DND-41 (cell line): Measurements from ENCODE around the gene SYNPO.

Source experiments
- ATAC-seq: fragments of 200-7000 bp; cut with Tn5 transposase; 3 replicates; pipeline ENCODE4 v1.9.1; 2021; ENCODE audit warnings: low read depth; ENCODE audit not compliant: insufficient read depth
- DNase-seq: peaks from one replicate; pipeline ENCODE4 v3.0.0-alpha.2; 2020
- H2AFZ ChIP-seq: 2 replicates; pipeline ENCODE4 v1.6.0; 2012; ENCODE audit warnings: low read depth, low read length
- H3K27ac ChIP-seq: 2 replicates; pipeline ENCODE4 v1.5.1; 2012; ENCODE audit warnings: low read length, inconsistent platforms
- H3K27me3 ChIP-seq: fragments of 200-600 bp; sonication (generic); 2 replicates; pipeline ENCODE4 v1.6.0; 2012; ENCODE audit warnings: low read length, mild to moderate bottlenecking, inconsistent platforms; ENCODE audit not compliant: insufficient read depth, poor library complexity
- H3K36me3 ChIP-seq: 2 replicates; pipeline ENCODE4 v1.5.1; 2012; ENCODE audit warnings: low read length, inconsistent platforms; ENCODE audit not compliant: insufficient read depth
- H3K4me1 ChIP-seq: 2 replicates; pipeline ENCODE4 v1.5.1; 2012; ENCODE audit warnings: mild to moderate bottlenecking, low read length; ENCODE audit not compliant: insufficient read depth
- H3K4me2 ChIP-seq: 2 replicates; pipeline ENCODE4 v1.6.0; 2012; ENCODE audit warnings: mild to moderate bottlenecking, moderate library complexity, low read length, inconsistent platforms; ENCODE audit not compliant: insufficient read depth
- H3K4me3 ChIP-seq, 2 experiments: fragments of 200-600 bp in 1 of 2; shearing (Covaris generic) in 1 of 2; 2 replicates each; pipeline ENCODE4 v1.5.1; 2012 to 2016; ENCODE audit warnings: inconsistent platforms in 2 of 2, low read length in 2 of 2, mild to moderate bottlenecking in 2 of 2, low read depth in 1 of 2, moderate library complexity in 1 of 2
- H3K79me2 ChIP-seq: 2 replicates; pipeline ENCODE4 v1.6.0; 2012; ENCODE audit warnings: low read length, inconsistent platforms; ENCODE audit not compliant: insufficient read depth
- H3K9ac ChIP-seq: 2 replicates; pipeline ENCODE4 v1.6.0; 2012; ENCODE audit warnings: low read depth, mild to moderate bottlenecking, inconsistent platforms, low read length, moderate library complexity
- H3K9me3 ChIP-seq: 2 replicates; pipeline ENCODE4 v1.5.1; 2012; ENCODE audit warnings: low read length, moderate library complexity, mild to moderate bottlenecking, inconsistent platforms; ENCODE audit not compliant: insufficient read depth, severe bottlenecking
- H4K20me1 ChIP-seq: 2 replicates; pipeline ENCODE4 v1.6.0; 2012; ENCODE audit warnings: low read length; ENCODE audit not compliant: insufficient read depth
- EZH2 ChIP-seq: IDR thresholded peaks from 3 replicates; pipeline ENCODE4 v1.6.1; 2012; ENCODE audit warnings: borderline replicate concordance, low read depth, mild to moderate bottlenecking, moderate library complexity, low read length, inconsistent platforms; ENCODE audit not compliant: severe bottlenecking
- TF ChIP-seq, protein P1 (sequence below): IDR thresholded peaks from 2 replicates; pipeline ENCODE4 v1.5.1; 2012; ENCODE audit warnings: borderline replicate concordance, low read length, moderate library complexity, mild to moderate bottlenecking; ENCODE audit not compliant: poor library complexity, severe bottlenecking; ENCODE audit errors: extremely low read depth

The SYNPO gene

DNA sequence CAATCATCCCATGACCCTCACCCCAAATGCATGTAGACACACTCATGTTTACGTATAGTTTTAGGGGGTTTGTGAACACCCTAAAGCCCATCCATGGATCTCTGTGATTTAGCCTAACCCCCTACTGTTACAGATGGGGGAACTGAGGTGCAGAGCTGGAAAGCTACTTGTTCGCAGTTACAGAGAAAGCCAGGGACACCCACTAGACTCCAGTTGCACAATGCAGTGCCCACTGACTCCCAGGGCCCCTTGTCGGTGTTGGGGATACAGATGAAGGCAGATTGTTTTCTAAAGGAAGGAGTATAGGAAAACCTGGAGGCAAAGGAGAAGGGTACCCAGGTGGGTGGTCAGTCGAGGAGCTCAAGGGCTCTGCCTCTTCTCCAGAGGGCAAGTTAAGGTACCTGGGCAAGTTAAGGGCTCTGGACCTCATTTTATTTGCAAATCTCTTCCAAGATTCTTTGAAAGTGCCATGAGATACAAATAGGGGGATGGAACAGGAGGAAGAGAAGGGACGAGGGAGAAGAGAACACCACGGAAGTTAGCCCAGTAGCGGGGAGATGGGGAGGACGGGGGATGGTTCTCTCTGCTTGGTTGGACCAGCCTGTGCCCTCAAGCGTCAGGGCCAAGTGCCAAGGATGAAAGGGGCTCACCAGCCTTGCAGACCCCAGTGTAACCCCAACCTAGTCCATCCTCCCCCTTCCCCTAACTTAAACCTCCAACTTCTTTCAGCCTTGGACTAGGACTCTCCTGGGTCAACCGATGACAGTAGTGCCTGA, 21.5 kb downstream of the SYNPO start:
- ATAC-seq: no peak
- no peaks in the 10 kb centered on the region for H3K9me3 ChIP-seq
- no peaks in the 10 kb centered on the region for H4K20me1 ChIP-seq
- DNase-seq: no peak
- TF ChIP-seq, protein P1, sequence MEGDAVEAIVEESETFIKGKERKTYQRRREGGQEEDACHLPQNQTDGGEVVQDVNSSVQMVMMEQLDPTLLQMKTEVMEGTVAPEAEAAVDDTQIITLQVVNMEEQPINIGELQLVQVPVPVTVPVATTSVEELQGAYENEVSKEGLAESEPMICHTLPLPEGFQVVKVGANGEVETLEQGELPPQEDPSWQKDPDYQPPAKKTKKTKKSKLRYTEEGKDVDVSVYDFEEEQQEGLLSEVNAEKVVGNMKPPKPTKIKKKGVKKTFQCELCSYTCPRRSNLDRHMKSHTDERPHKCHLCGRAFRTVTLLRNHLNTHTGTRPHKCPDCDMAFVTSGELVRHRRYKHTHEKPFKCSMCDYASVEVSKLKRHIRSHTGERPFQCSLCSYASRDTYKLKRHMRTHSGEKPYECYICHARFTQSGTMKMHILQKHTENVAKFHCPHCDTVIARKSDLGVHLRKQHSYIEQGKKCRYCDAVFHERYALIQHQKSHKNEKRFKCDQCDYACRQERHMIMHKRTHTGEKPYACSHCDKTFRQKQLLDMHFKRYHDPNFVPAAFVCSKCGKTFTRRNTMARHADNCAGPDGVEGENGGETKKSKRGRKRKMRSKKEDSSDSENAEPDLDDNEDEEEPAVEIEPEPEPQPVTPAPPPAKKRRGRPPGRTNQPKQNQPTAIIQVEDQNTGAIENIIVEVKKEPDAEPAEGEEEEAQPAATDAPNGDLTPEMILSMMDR: no peak
- no peak for TF ChIP-seq EZH2
- H3K9ac ChIP-seq: no peak overlapping the region
- H3K36me3 ChIP-seq: no peaks in the 10 kb centered on the region
- H3K4me2 ChIP-seq: no peak overlapping the region
- peaks cover 7% of the 10 kb centered on the region for H3K4me1 ChIP-seq
- H3K4me3 ChIP-seq: no peak overlapping the region
- peaks cover 17% of the 10 kb centered on the region for H3K27me3 ChIP-seq
- H2AFZ ChIP-seq: no peak overlapping the region
- no peaks in the 10 kb centered on the region for H3K79me2 ChIP-seq
- no peak overlapping the region for H3K27ac ChIP-seq

DNA sequence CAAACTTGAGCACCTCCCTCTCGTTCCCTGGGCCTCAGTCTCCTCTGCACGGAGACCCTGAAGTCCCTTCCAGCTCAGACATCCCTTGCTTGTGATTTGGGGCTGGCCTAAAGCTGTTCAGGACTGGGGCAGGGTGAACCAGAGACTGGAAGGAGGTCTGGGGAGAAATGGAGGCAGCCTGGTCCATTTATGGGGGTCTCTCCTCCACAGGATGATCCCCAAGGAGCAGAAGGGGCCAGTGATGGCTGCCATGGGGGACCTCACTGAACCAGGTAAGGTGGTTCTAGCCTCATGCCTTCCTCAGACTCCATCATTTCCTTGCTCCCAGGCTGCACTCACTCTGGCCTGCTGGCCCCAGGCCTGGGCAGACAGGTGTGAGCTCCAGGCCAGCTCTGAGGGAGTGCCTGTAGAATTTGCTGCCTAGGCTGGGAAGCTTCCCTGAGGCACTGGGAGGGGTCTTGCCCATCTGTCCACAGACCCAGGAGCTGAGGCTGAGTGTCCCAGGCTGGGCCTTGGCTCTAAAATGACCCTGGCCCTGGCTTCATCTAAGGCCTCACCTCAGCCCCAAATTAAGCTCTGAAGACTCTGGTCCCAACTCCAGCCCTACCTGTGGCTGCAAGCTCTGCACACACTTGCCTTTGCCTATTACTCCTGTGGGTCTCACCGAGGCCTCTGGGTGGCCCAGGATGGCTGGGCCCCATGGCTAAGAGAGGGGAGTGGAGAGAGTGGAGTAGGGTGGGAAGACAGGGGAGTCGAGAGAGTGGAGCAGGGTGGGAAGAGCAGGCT, 22.5 kb downstream of the SYNPO start:
- peaks cover 17% of the 10 kb centered on the region for H3K27me3 ChIP-seq
- H3K4me1 ChIP-seq: no peaks in the 10 kb centered on the region
- no peak overlapping the region for H2AFZ ChIP-seq
- ATAC-seq (no peak), DNase-seq (no peak)
- H3K4me2 ChIP-seq: no peak overlapping the region
- no peak overlapping the region for H3K27ac ChIP-seq
- TF ChIP-seq EZH2: no peak
- TF ChIP-seq, protein P1: no peak
- H4K20me1 ChIP-seq: no peaks in the 10 kb centered on the region
- no peak overlapping the region for H3K4me3 ChIP-seq
- H3K79me2 ChIP-seq: no peaks in the 10 kb centered on the region
- no peak overlapping the region for H3K9ac ChIP-seq
- no peaks in the 10 kb centered on the region for H3K9me3 ChIP-seq
- no peaks in the 10 kb centered on the region for H3K36me3 ChIP-seq

DNA sequence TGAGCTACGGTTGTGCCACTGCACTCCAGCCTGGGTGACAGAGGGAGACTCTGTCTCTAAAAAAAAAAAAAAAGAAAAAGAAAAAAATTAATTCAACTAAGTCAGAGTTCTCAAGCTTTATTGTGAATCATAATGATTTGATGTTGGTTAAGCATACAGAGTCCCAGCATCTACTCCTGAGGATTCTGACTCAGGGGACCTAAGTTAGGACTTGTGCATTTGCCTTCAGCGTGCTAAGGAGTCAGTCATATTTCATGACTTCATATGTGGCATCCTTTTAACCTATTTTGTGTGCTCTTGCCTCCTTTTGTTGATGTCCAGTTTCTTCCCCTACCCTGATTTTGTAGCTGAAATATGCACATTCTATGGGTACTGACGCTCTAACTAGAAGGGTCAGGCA, 23.5 kb downstream of the SYNPO start:
- H3K27me3 ChIP-seq: peaks cover 17% of the 10 kb centered on the region
- TF ChIP-seq, protein P1: no peak
- no peak for TF ChIP-seq EZH2
- no peak overlapping the region for H2AFZ ChIP-seq
- no peak overlapping the region for H3K9ac ChIP-seq
- no peaks in the 10 kb centered on the region for H3K36me3 ChIP-seq
- DNase-seq: no peak
- H3K4me3 ChIP-seq: no peak overlapping the region
- H3K27ac ChIP-seq: no peak overlapping the region
- no peaks in the 10 kb centered on the region for H3K79me2 ChIP-seq
- no peaks in the 10 kb centered on the region for H3K9me3 ChIP-seq
- H4K20me1 ChIP-seq: no peaks in the 10 kb centered on the region
- no peak for ATAC-seq
- H3K4me2 ChIP-seq: no peak overlapping the region
- H3K4me1 ChIP-seq: no peaks in the 10 kb centered on the region
